Upper lobe of left lung (tissue), 4 donors: ENCODE measurements around the gene CLEC18A.

Experiments used
- EP300 ChIP-seq, 4 donors: sonication (generic); formaldehyde crosslinking; IDR thresholded peaks; one replicate each; pipeline ENCODE4 v1.5.1; 2017; ENCODE audit warnings: antibody characterized with exemption in 4 of 4, control low read depth in 2 of 4
- TF ChIP-seq, protein P1 (sequence below), 6 experiments: fragments of 450-650 bp in 4 of 6; fragments of 200-600 bp in 2 of 6; sonication (generic) in 2 of 6; IDR thresholded peaks; one replicate each; pipeline ENCODE4 v1.5.1; 2016 to 2019; ENCODE audit warnings: antibody characterized with exemption in 6 of 6

GRCh38 chr16:69935278-69935711 is 15.8 kb upstream of the CLEC18A start:
- TF ChIP-seq, protein P1, sequence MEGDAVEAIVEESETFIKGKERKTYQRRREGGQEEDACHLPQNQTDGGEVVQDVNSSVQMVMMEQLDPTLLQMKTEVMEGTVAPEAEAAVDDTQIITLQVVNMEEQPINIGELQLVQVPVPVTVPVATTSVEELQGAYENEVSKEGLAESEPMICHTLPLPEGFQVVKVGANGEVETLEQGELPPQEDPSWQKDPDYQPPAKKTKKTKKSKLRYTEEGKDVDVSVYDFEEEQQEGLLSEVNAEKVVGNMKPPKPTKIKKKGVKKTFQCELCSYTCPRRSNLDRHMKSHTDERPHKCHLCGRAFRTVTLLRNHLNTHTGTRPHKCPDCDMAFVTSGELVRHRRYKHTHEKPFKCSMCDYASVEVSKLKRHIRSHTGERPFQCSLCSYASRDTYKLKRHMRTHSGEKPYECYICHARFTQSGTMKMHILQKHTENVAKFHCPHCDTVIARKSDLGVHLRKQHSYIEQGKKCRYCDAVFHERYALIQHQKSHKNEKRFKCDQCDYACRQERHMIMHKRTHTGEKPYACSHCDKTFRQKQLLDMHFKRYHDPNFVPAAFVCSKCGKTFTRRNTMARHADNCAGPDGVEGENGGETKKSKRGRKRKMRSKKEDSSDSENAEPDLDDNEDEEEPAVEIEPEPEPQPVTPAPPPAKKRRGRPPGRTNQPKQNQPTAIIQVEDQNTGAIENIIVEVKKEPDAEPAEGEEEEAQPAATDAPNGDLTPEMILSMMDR (IDR thresholded peaks at IDR 0.05), result no peak
- TF ChIP-seq EP300 (IDR thresholded peaks at IDR 0.05), result no peak
